ENCODE measurements around the gene BRICD5. TPM values are rescaled to one million over a fixed set of nuclear protein-coding genes. Genes with fewer than 3 reads are reported as not detected.

The BRICD5 gene
- total and polyA plus RNA-seq, 2 experiments from 2014 or later = 0.56 to 2.9 TPM

GRCh38 chr16:2233872-2234812, 23.5 kb upstream of the BRICD5 start:
- 94 to 96% methylated on average over 33 to 51 of the region's 51 CpGs for WGBS, 2 experiments (ENCODE audit: low coverage in 1 of 2, low lambda C conversion rate in 2 of 2, missing lambda C conversion rate in 2 of 2)
- no peaks in the 10 kb centered on the region for H4K20me1 ChIP-seq (ENCODE audit: insufficient read depth)
- in situ Hi-C loops (cut with MboI) = no loop called here

DNA sequence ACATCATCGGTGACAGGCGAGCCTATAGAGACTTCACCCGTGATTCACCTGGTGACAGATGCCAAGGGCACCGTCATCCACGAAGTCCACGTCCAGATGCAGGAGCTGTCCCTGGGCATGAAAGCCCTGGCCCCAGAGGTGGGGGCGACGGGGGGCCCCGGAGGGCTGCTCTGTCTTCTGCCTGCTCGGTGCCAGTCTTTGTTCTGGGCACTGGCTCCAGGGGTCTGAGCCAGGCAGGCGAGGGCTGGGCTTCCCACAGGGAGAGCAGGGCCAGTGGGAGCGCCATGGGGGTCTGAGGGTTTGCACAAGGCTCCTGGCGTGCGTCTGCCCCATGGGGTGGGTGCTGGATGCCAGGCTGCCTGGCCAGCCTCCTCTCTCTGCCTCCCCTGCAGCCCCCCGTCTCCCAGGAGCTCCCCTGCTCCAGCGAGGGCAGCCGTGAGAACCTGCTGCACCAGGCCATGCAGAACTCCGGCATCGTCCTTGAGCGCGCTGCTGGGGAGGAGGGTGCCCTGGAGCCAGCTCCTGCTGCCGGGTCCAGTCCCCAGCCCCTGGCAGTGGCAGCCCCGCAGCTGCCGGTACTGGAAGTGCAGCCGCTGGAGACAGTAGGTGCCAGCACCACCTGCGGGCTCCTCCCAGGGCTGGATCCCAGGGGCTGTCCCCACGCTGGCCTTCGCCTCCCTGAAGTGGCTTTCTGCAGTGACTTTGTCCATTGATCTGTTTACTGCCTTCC, 22.5 kb upstream of the BRICD5 start:
- in situ Hi-C loops (cut with MboI) = no loop called here
- Histone ChIP-seq H2AFZ (no peak overlapping the region), H3K9me2 (ENCODE audit: insufficient read depth) (no peaks in the 10 kb centered on the region), H4K20me1 (ENCODE audit: insufficient read depth) (no peaks in the 10 kb centered on the region), H3K4me3 (no peak overlapping the region), H3F3A (ENCODE audit: insufficient read depth) (no peaks in the 10 kb centered on the region), H3K36me3 (ENCODE audit: low read depth) (no peaks in the 10 kb centered on the region; the same call in 1 of the 2 replicates), H3K4me2 (ENCODE audit: unreplicated experiment) (no peak overlapping the region), H3K27ac (no peak overlapping the region), H3K4me1 (ENCODE audit: insufficient read depth) (no peaks in the 10 kb centered on the region), H3K79me2 (ENCODE audit: insufficient read depth) (peaks cover 10% of the 10 kb centered on the region), H3K27me3 (replicated peaks; ENCODE audit: insufficient read depth) (no peaks in the 10 kb centered on the region), H3K9ac (no peak overlapping the region), H3K9me3 (ENCODE audit: low read depth) (no peaks in the 10 kb centered on the region)
- 92 to 93% methylated on average over 26 to 28 of the region's 28 CpGs for WGBS, 2 experiments (ENCODE audit: low coverage in 1 of 2, low lambda C conversion rate in 2 of 2, missing lambda C conversion rate in 2 of 2)
- TF ChIP-seq EZH2phosphoT487 (IDR thresholded peaks at IDR 0.05; ENCODE audit: insufficient read depth, low read depth) (no peak), EZH2 (IDR thresholded peaks at IDR 0.05; ENCODE audit: insufficient read depth, poor library complexity, severe bottlenecking) (no peak)
- no peak for DNase-seq

More at GRCh38 chr16:2233872-2234812, 23.5 kb upstream of the BRICD5 start:
- Histone ChIP-seq H3K4me1 (ENCODE audit: insufficient read depth) (no peaks in the 10 kb centered on the region), H3K9me3 (ENCODE audit: low read depth) (no peaks in the 10 kb centered on the region), H3K27me3 (replicated peaks; ENCODE audit: insufficient read depth) (no peaks in the 10 kb centered on the region), H3K4me3 (no peak overlapping the region), H3K4me2 (ENCODE audit: unreplicated experiment) (no peak overlapping the region), H3K9ac (no peak overlapping the region), H3K79me2 (ENCODE audit: insufficient read depth) (peaks cover under 1% of the 10 kb centered on the region; the same call in 1 of the 2 replicates), H3K36me3 (ENCODE audit: low read depth) (no peaks in the 10 kb centered on the region; the same call in 1 of the 2 replicates), H2AFZ (no peak overlapping the region), H3F3A (ENCODE audit: insufficient read depth) (no peaks in the 10 kb centered on the region), H3K9me2 (ENCODE audit: insufficient read depth) (no peaks in the 10 kb centered on the region), H3K27ac (no peak overlapping the region)
- TF ChIP-seq EZH2 (IDR thresholded peaks at IDR 0.05; ENCODE audit: insufficient read depth, poor library complexity, severe bottlenecking) (no peak), EZH2phosphoT487 (IDR thresholded peaks at IDR 0.05; ENCODE audit: insufficient read depth, low read depth) (no peak)
- no peak for DNase-seq

DNA sequence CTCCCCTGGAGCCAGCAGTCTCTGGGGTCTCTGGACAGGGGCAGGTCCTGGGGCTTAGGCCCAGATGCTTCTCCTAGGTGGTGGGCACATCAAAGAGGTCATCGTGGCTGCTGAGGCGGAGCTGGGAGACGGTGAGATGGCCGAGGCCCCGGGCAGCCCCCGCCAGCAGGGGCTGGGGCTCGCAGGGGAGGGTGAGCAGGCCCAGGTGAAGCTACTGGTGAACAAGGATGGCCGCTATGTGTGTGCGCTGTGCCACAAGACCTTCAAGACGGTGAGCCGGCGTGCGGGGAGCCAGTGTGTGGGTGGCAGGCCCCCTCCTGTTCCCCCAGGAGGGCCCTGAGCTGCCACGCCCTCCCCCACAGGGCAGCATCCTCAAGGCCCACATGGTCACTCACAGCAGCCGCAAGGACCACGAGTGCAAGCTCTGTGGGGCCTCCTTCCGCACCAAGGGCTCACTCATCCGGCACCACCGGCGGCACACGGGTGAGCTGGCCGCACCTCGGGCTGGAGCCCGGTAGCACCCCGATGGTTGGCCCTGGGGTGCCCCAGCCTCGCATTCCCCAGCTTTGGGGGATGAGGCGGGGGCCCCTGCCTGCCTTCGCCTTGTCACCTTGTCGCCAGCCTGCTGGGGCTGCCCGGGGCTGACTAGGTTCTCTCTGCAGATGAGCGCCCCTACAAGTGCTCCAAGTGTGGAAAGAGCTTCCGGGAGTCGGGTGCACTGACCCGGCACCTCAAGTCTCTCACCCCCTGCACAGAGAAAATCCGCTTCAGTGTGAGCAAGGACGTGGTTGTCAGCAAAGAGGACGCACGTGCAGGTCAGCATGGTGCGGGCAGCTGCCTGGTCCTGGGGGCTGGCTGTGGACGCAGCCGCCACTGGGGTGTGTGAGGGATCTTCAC, 21.7 kb upstream of the BRICD5 start:
- H3K36me3 ChIP-seq (ENCODE audit: low read depth) = no peaks in the 10 kb centered on the region; the same call in 1 of the 2 replicates
- H3K4me3 ChIP-seq = no peak overlapping the region
- no peak overlapping the region for H3K27ac ChIP-seq
- no peaks in the 10 kb centered on the region for H3K4me1 ChIP-seq (ENCODE audit: insufficient read depth)
- WGBS, 2 experiments (ENCODE audit: low coverage in 1 of 2, low lambda C conversion rate in 2 of 2, missing lambda C conversion rate in 2 of 2) = 91 to 92% methylated on average over 28 to 37 of the region's 41 CpGs
- H3K79me2 ChIP-seq (ENCODE audit: insufficient read depth) = peaks cover 19% of the 10 kb centered on the region
- DNase-seq = no peak
- H3K4me2 ChIP-seq (ENCODE audit: unreplicated experiment) = no peak overlapping the region
- no peaks in the 10 kb centered on the region for H4K20me1 ChIP-seq (ENCODE audit: insufficient read depth)
- no peaks in the 10 kb centered on the region for H3K9me3 ChIP-seq (ENCODE audit: low read depth)
- no peaks in the 10 kb centered on the region for H3F3A ChIP-seq (ENCODE audit: insufficient read depth)
- in situ Hi-C loops (cut with MboI) = no loop called here
- H3K9ac ChIP-seq = no peak overlapping the region
- TF ChIP-seq EZH2 (IDR thresholded peaks at IDR 0.05; ENCODE audit: insufficient read depth, poor library complexity, severe bottlenecking) = no peak
- no peaks in the 10 kb centered on the region for H3K27me3 ChIP-seq (replicated peaks; ENCODE audit: insufficient read depth)
- no peaks in the 10 kb centered on the region for H3K9me2 ChIP-seq (ENCODE audit: insufficient read depth)
- H2AFZ ChIP-seq = no peak overlapping the region
